Duodenal mucosa (tissue), 2 donors: ENCODE measurements around the gene ZCCHC3.

Source experiments
- H3K27ac ChIP-seq: one replicate; pipeline ENCODE4 v1.7.0; 2013; ENCODE audit warnings: low read depth, low read length
- H3K27me3 ChIP-seq, 2 donors: one replicate each; pipeline ENCODE4 v1.7.0; 2013; ENCODE audit warnings: low read length in 2 of 2, control low read depth in 1 of 2; ENCODE audit not compliant: insufficient read depth in 2 of 2, control insufficient read depth in 1 of 2
- H3K36me3 ChIP-seq, 2 donors: one replicate each; pipeline ENCODE4 v1.7.0; 2013; ENCODE audit warnings: low read length in 2 of 2, control low read depth in 1 of 2; ENCODE audit not compliant: insufficient read depth in 2 of 2, control insufficient read depth in 1 of 2
- H3K4me1 ChIP-seq, 2 donors: one replicate each; pipeline ENCODE4 v1.7.0; 2013; ENCODE audit warnings: low read length in 2 of 2, control low read depth in 1 of 2; ENCODE audit not compliant: insufficient read depth in 2 of 2, control insufficient read depth in 1 of 2
- H3K4me3 ChIP-seq, 2 donors: one replicate each; pipeline ENCODE4 v1.7.0; 2013; ENCODE audit warnings: low read length in 2 of 2, low read depth in 1 of 2
- H3K9ac ChIP-seq, 2 donors: one replicate each; pipeline ENCODE4 v1.7.0; 2013; ENCODE audit warnings: low read length in 2 of 2, low read depth in 1 of 2
- H3K9me3 ChIP-seq, 2 donors: one replicate each; pipeline ENCODE4 v1.7.0; 2013; ENCODE audit warnings: low read length in 2 of 2, control low read depth in 1 of 2; ENCODE audit not compliant: control insufficient read depth in 1 of 2

The ZCCHC3 gene

DNA sequence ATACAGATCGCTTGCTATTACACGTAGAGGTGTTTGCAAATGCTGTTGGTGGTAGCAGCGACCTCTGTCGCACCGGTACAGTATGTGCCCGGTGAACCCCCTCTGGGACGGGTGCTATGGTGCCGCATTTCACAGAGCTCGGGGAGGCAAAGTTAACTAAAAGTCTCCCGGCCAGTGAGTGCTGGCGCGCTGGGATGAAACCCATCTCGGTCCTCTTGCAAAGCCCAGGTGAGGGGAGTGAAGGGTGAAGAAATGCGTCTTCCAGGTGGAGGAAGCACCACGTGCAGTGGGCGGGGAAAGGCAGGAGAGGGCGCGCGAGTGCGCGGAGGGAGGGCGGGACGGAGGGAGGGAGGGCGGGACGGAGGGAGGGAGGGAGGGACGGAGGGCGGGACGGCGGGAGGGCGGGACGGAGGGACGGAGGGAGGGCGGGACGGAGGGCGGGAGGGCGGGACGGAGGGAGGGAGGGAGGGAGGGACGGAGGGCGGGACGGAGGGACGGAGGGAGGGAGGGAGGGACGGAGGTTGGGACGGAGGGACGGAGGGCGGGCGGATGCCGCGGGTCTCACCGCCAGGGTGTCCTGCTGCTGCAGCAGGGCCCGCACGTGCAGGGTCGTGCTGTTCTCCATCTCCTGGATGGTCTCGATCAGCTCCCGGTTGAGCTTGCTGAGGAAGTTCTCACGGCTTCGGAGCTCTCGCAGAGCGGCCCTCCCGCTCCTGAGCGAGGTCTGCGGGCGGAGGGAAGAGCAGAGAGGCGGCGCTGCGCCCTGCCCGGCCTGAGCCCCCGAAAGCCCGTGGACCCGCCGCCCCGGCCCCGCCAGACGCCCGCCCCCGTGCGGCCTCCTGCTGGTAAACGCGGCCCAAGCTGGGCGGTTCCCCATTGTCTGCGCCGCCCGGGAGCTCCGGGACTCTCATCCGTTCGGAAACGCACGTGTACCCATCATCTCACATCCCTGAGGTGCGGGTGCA is 18.5 kb upstream of the ZCCHC3 start:
- Histone ChIP-seq H3K36me3 (peaks cover 8 to 34% of the 10 kb centered on the region in 2 donors), H3K4me1 (no peaks in the 10 kb centered on the region), H3K9me3 (no peaks in the 10 kb centered on the region), H3K27ac (no peak overlapping the region), H3K4me3 (no peak overlapping the region), H3K27me3 (no peaks in the 10 kb centered on the region), H3K9ac (no peak overlapping the region)

DNA sequence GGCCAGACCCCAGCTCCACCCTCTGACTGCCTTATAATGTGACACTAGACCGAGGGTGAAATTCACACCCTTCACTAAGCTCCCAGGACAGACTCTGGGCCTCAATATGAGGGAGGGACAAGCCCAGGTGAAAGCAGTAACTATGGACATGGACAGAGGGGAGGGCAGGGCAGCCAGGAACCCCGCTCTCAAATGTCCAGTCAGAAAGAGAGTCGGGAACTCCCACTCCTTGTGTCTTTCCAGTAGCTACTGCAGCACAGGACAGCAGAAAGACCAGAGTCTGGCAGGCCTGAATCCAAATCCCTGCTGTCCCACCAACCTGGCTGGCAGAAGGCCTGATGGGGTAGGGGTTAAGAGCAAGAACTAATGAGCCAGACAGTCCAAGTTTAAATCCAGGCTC is 13.2 kb upstream of the ZCCHC3 start:
- Histone ChIP-seq H3K4me1 (no peaks in the 10 kb centered on the region), H3K36me3 (peaks cover 0 to 4% of the 10 kb centered on the region in 2 donors)

DNA sequence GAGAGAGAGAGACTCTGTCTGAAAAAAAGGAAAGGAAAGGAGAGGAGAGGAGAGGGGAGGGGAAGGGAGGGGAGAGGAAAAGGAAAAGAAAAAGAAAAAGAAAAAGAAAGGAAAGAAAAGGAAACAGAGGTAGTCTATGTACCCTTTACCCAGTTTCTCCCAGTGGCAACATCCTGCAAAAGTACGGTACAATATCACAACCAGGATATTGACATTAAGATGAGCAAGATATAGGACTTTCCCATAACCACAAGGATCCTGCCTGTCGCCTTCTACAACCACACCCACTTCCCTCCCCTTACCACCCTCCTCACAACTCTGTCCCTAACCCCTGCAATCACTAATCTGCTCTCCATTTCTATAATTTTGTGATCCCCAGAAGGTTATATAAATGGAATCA is 10.9 kb upstream of the ZCCHC3 start:
- Histone ChIP-seq H3K27me3 (no peaks in the 10 kb centered on the region), H3K27ac (no peak overlapping the region), H3K9ac (no peak overlapping the region), H3K9me3 (no peaks in the 10 kb centered on the region), H3K4me1 (peaks cover 13 to 15% of the 10 kb centered on the region in 2 donors), H3K36me3 (peaks cover 0 to 4% of the 10 kb centered on the region in 2 donors), H3K4me3 (no peak overlapping the region)

More for the DNA sequence above, 13.2 kb upstream of the ZCCHC3 start:
- Histone ChIP-seq H3K27me3 (no peaks in the 10 kb centered on the region), H3K9me3 (no peaks in the 10 kb centered on the region), H3K4me3 (no peak overlapping the region), H3K27ac (no peak overlapping the region), H3K9ac (no peak overlapping the region)

DNA sequence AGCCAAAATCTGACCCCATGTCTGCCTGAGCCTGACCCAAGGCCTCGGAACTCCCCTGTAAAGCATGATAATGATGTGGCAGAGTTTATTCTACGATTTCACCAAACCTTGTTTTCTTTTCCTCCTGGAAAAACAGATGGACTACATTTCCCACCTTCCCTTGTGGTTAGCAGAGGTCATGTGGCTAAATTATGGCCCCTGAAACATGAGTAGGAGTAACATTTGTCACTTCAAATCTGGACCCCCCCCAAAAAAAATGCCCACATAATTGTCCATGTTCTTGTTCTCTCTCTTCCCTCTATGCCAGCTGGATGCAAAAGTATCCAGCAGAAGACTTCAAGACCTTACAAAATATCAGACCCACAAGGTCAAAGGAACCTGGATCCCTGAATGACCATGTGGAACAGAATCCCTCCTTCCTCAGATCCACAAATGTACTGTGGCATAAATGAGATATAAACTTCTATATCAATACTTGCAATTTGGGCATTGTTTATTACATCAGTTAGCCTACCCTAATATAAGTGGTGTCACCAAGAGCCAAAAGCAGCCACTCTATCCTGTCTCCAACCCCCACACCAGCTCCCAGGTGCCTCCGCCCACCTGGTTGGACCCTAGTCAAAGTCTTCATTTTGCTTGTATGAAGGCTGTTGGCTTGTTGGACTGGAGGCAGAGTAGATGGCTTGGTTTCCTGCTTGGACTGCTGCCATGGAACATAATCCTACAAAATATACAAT is 8.2 kb upstream of the ZCCHC3 start:
- no peak overlapping the region for H3K9ac ChIP-seq
- no peaks in the 10 kb centered on the region for H3K9me3 ChIP-seq

DNA sequence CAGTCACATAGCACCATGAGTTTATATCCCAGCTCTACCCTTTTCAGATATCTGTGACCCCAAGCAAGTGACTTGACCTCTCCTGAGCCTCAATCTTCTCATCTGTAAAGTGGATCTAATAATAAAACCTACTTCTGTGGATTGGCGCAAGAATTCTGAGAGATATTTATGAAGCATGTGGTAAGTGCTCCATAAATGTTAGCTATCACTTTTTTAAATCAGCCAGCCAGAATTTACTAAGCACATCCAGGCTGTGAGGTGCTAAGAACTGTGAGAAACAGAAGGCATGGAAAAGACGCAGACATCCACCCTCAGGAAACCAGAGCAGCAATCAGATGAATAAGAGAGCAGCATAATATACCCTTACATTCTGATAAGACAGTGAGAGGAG is 7.7 kb upstream of the ZCCHC3 start:
- peaks cover 15 to 18% of the 10 kb centered on the region in 2 donors for H3K4me1 ChIP-seq
- H3K36me3 ChIP-seq: no peaks in the 10 kb centered on the region
- H3K27me3 ChIP-seq: no peaks in the 10 kb centered on the region
- no peaks in the 10 kb centered on the region for H3K9me3 ChIP-seq
- peak overlapping the region; percentile 78 to 100 for H3K4me3 ChIP-seq
- H3K9ac ChIP-seq: peak overlapping the region; percentile 52 to 97
- peak overlapping the region; percentile 79 for H3K27ac ChIP-seq

More for the DNA sequence above, 8.2 kb upstream of the ZCCHC3 start:
- Histone ChIP-seq H3K27me3 (no peaks in the 10 kb centered on the region), H3K4me3 (peak overlapping the region; percentile 78 to 100), H3K36me3 (no peaks in the 10 kb centered on the region), H3K4me1 (peaks cover 15 to 18% of the 10 kb centered on the region in 2 donors), H3K27ac (no peak overlapping the region)

DNA sequence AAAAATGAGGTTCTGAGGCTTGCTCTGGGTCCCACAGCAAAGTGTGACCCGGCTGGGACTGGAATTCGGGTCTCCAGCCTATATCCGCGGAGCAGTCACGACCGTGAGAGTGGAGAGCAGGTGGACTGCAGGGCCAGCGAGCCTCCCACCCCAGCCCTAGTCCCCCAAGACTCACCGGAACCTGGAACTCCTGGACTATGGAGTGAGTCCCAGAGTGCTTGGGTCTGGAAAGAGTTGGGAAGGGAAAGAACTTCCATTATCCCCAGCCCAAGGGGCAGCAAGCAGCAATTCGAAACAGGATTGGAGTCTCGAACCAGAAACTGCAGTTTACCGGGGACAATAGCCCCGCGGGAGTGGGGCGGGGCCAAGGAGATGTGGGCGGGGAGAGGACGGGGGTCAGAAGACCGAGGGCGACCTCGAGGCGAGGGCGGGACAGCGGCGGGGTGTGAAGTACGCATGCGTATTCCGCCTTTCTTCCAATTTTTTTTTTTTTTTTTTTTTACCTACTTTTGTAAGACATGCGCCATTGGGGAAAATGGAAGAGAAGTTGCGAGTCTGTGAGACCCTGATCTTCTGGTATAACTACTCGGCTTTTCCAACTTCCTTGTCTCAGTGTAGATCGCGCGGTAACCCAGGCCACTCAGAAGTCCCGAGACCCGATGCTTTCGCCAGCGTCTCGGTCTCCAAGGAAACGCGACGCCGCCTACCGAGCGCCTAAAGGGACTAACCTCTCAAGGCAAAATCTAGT is 7.1 kb upstream of the ZCCHC3 start, which contains the start of gene C20orf96:
TSS of gene C20orf96 (minus strand) at position 667 of the 748 bp plus-strand sequence. CDS start at position 527, 140 bp downstream.
- Histone ChIP-seq H3K4me3 (peak within 1 kb of the TSS; percentile 78 to 100), H3K27ac (peak within 1 kb of the TSS; percentile 79), H3K9me3 (no peaks in the 10 kb centered on the region), H3K4me1 (peaks cover 15 to 18% of the 10 kb centered on the region in 2 donors), H3K9ac (peak within 1 kb of the TSS; percentile 52 to 97), H3K36me3 (no peaks in the 10 kb centered on the region), H3K27me3 (no peaks in the 10 kb centered on the region)

DNA sequence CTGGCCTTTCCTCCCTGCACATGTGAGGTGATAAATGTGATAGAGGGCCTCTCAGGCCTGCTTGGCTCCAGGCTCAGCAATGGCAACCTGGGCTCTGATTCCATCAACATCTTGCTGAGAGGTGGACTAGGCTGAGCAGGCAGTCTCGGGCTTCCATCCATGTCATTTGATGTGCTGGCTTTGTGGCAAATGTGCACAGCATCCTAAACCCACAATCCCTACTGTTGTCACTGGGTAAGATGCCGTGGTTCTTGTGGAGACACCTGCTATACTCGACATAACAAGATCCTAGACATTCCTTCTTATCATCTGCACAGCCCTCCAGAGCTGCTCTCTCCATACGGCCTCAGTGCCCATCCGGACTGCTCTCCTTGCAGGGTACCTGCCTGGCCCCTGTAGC is 2.8 kb upstream of the ZCCHC3 start:
- Histone ChIP-seq H3K27ac (no peak overlapping the region), H3K4me1 (peaks cover 17 to 26% of the 10 kb centered on the region in 2 donors), H3K9ac (no peak overlapping the region), H3K9me3 (no peaks in the 10 kb centered on the region), H3K27me3 (no peaks in the 10 kb centered on the region), H3K36me3 (peaks cover 0 to under 1% of the 10 kb centered on the region in 2 donors), H3K4me3 (no peak overlapping the region)

DNA sequence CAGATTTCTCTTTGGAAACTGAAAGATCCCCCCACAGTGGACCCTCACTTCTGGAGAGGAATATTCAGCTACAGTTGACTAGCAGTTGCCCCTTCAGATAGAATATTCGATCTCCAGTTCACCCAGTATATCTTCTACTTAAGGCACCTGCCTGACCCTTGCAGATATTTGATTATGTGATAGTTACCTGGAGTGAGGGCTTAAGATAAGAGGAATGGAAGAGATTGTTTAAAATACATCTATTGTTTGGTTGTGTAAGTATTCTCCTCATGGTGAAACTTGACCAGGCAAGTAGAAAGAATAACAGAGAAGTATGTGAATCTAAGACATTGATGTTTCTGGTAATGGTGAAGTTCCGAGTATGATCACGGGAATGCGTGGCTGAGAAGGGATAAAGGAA is 1.6 kb upstream of the ZCCHC3 start:
- H3K27me3 ChIP-seq: no peaks in the 10 kb centered on the region
- H3K4me1 ChIP-seq: peaks cover 23 to 32% of the 10 kb centered on the region in 2 donors
- H3K9me3 ChIP-seq: no peaks in the 10 kb centered on the region
- H3K27ac ChIP-seq: no peak overlapping the region
- no peak overlapping the region for H3K4me3 ChIP-seq
- no peak overlapping the region for H3K9ac ChIP-seq
- peaks cover 0 to 10% of the 10 kb centered on the region in 2 donors for H3K36me3 ChIP-seq

DNA sequence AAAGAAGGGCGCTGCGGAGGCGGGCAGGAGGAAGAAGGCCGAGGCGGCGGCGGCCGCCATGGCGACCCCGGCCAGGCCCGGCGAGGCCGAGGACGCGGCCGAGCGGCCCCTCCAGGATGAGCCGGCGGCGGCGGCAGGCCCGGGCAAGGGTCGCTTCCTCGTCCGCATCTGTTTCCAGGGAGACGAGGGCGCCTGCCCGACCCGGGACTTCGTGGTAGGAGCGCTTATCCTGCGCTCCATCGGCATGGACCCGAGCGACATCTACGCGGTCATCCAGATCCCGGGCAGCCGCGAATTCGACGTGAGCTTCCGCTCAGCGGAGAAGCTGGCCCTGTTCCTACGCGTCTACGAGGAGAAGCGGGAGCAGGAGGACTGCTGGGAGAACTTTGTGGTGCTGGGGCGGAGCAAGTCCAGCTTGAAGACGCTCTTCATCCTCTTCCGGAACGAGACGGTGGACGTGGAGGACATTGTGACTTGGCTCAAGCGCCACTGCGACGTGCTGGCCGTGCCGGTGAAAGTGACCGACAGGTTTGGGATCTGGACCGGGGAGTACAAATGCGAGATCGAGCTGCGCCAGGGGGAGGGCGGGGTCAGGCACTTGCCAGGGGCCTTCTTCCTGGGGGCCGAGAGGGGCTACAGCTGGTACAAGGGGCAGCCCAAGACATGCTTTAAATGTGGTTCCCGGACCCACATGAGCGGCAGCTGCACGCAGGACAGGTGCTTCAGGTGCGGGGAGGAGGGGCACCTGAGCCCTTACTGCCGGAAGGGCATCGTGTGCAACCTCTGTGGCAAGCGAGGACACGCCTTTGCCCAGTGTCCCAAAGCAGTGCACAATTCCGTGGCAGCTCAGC is 780 bp downstream of the ZCCHC3 start:
- Histone ChIP-seq H3K9ac (peak overlapping the region; percentile 92 to 97), H3K4me1 (peaks cover 24 to 26% of the 10 kb centered on the region in 2 donors), H3K4me3 (peak overlapping the region; percentile 98 to 99), H3K36me3 (peaks cover 0 to 10% of the 10 kb centered on the region in 2 donors), H3K27ac (peak overlapping the region; percentile 94), H3K9me3 (no peaks in the 10 kb centered on the region), H3K27me3 (no peaks in the 10 kb centered on the region)
